Iris pigment epithelial cell (primary cell): ENCODE results near the gene C1QL3.

ENCODE experiments used
- DNase-seq: peaks from one replicate; pipeline ENCODE4 v3.0.0-alpha.2; 2011; ENCODE audit warnings: low read depth

Gene C1QL3

GRCh38 chr10:16493884-16494536, 27.7 kb downstream of the C1QL3 start:
- no peak for DNase-seq

- no peak for DNase-seq
Measured at GRCh38 chr10:16491933-16492332, 29.7 kb downstream of the C1QL3 start.

- DNase-seq: no peak
Measured at GRCh38 chr10:16490511-16490910, 31.2 kb downstream of the C1QL3 start.

GRCh38 chr10:16483241-16483917, 38.3 kb downstream of the C1QL3 start:
- DNase-seq: no peak

- no peak for DNase-seq
Measured at GRCh38 chr10:16481052-16481728, 40.5 kb downstream of the C1QL3 start.

- DNase-seq: no peak
Measured at GRCh38 chr10:16478801-16479200, 42.9 kb downstream of the C1QL3 start.

GRCh38 chr10:16477757-16478156, 43.9 kb downstream of the C1QL3 start:
- DNase-seq: no peak

- no peak for DNase-seq
Measured at GRCh38 chr10:16472828-16473227, 48.9 kb downstream of the C1QL3 start.

GRCh38 chr10:16470747-16471146, 50.9 kb downstream of the C1QL3 start:
- no peak for DNase-seq

- DNase-seq: no peak
Measured at GRCh38 chr10:16466001-16466400, 55.7 kb downstream of the C1QL3 start.
